Measurements from ENCODE around the gene THSD7A. TPM values are rescaled to one million over a fixed set of nuclear protein-coding genes. Genes with fewer than 3 reads are reported as not detected.

THSD7A gene
- total RNA-seq, 2 experiments from 2014 or later = not detected

DNA sequence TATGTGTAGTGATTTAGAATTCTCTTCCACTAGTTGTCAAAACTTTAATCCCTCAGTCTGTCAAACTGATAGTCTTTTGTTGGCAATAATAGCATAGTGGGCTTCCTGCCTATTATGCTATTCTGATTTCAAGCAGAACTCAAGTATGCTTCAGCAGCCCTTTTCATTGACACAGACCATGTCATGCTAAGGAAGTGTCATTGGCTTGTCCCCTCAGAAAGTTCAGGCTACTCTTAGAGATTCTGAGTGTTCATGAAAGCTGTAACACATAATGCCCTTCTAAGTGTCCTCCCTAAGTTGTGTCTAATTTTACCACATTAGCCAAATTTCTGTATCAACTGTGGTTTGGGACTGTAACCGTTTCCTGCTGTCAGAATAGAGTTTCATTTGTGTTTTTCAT lies 198.7 kb downstream of the THSD7A start:
- ChIA-PET POLR2A (no interaction called here), CTCF (no interaction called here)
- Mint-ChIP-seq H3K4me3 (no peak overlapping the region), H3K27ac (no peak overlapping the region), H3K9me3 (no peaks in the 10 kb centered on the region), H3K4me1 (ENCODE audit: low read depth) (no peaks in the 10 kb centered on the region), H3K27me3 (no peaks in the 10 kb centered on the region), H3K36me3 (ENCODE audit: low read depth) (no peaks in the 10 kb centered on the region)
- no peak for DNase-seq
- ATAC-seq = no peak
- intact Hi-C loops (cut with micrococcal nuclease) = no loop called here
- TF ChIP-seq, protein P1, sequence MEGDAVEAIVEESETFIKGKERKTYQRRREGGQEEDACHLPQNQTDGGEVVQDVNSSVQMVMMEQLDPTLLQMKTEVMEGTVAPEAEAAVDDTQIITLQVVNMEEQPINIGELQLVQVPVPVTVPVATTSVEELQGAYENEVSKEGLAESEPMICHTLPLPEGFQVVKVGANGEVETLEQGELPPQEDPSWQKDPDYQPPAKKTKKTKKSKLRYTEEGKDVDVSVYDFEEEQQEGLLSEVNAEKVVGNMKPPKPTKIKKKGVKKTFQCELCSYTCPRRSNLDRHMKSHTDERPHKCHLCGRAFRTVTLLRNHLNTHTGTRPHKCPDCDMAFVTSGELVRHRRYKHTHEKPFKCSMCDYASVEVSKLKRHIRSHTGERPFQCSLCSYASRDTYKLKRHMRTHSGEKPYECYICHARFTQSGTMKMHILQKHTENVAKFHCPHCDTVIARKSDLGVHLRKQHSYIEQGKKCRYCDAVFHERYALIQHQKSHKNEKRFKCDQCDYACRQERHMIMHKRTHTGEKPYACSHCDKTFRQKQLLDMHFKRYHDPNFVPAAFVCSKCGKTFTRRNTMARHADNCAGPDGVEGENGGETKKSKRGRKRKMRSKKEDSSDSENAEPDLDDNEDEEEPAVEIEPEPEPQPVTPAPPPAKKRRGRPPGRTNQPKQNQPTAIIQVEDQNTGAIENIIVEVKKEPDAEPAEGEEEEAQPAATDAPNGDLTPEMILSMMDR (IDR thresholded peaks at IDR 0.05) = no peak

DNA sequence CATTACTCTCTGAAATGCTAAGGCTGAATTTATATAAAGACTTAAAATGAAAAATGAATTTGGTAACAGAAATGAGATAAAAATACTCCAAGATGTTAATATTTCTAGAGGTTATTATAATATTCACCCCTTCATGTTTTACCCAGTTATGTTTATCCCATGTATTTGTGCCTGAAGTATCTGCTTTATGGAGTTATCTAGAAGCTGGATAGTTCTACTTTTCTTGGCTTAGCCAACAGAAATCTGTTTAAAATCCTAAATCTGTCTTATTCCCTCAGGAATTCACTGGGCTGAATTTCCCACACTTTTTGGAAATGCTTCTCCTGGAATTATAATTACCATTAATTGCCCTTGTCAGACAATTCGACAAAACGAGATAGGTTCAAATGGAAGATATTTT lies 201.6 kb downstream of the THSD7A start:
- ChIA-PET CTCF (no interaction called here), POLR2A (no interaction called here)
- Mint-ChIP-seq H3K4me1 (ENCODE audit: low read depth) (no peaks in the 10 kb centered on the region), H3K27me3 (no peaks in the 10 kb centered on the region), H3K4me3 (no peak overlapping the region), H3K9me3 (no peaks in the 10 kb centered on the region), H3K27ac (no peak overlapping the region), H3K36me3 (ENCODE audit: low read depth) (no peaks in the 10 kb centered on the region)
- TF ChIP-seq, protein P1 (IDR thresholded peaks at IDR 0.05) = no peak
- intact Hi-C loops (cut with micrococcal nuclease) = no loop called here
- ATAC-seq = no peak
- DNase-seq = no peak

DNA sequence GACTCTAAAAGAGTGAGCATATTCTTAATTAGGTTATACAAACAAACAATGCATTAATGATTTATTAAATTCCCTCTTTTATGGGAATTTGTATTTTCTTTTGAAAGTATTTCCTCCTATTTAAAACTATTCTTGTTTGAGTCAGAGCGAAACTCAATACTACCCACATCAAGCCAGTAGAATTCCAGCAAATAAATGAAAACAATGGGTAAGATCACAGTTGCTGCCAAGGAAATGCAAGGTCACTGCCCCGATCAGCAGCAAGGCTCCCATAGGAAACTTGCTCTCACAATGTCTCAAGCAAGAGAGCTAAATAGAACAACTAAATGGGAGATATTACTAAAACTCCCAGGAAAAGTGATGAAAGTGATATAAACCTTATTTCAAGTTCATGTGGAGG lies 206.3 kb downstream of the THSD7A start:
- CTCF ChIA-PET = no interaction called here
- intact Hi-C loops (cut with micrococcal nuclease) = no loop called here
- Mint-ChIP-seq H3K4me1 (ENCODE audit: low read depth) (no peaks in the 10 kb centered on the region), H3K4me3 (no peak overlapping the region), H3K36me3 (ENCODE audit: low read depth) (no peaks in the 10 kb centered on the region), H3K9me3 (no peaks in the 10 kb centered on the region), H3K27ac (no peak overlapping the region), H3K27me3 (no peaks in the 10 kb centered on the region)
- POLR2A ChIA-PET = no interaction called here
- ATAC-seq (no peak), DNase-seq (no peak)
- TF ChIP-seq, protein P1 (IDR thresholded peaks at IDR 0.05) = no peak

DNA sequence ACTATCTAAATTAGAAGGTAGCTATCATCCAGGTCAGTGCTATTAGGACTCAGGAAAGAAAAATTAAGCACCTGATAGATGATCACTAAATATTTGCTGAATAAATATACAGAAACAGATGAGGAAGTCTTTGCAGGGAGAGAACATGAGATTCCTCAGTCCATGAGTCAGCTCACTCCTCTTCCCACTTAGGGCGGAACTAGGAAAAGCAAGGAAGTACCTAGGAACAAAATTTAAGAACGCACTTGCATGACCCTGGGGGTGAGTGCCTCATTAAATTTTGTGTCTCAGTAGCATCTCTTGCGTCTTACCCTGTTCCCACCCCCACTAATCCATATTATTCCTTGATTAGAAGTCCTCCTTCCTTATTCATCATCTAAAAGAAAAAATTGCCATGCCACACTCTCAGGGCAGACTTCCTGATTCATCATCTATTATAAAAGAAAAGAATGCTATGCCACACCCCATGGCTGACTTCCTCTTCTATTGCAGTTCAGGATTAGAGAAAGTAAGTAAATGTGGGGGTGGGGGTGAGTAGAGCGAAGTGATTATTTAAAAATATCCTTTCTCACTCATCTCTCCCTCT lies 208.8 kb downstream of the THSD7A start:
- ChIA-PET CTCF (no interaction called here), POLR2A (no interaction called here)
- DNase-seq (no peak), ATAC-seq (no peak)
- Mint-ChIP-seq H3K4me1 (ENCODE audit: low read depth) (no peaks in the 10 kb centered on the region), H3K4me3 (no peak overlapping the region), H3K27me3 (no peaks in the 10 kb centered on the region), H3K27ac (no peak overlapping the region), H3K36me3 (ENCODE audit: low read depth) (no peaks in the 10 kb centered on the region), H3K9me3 (no peaks in the 10 kb centered on the region)
- intact Hi-C loops (cut with micrococcal nuclease) = no loop called here
- TF ChIP-seq, protein P1 (IDR thresholded peaks at IDR 0.05) = no peak

DNA sequence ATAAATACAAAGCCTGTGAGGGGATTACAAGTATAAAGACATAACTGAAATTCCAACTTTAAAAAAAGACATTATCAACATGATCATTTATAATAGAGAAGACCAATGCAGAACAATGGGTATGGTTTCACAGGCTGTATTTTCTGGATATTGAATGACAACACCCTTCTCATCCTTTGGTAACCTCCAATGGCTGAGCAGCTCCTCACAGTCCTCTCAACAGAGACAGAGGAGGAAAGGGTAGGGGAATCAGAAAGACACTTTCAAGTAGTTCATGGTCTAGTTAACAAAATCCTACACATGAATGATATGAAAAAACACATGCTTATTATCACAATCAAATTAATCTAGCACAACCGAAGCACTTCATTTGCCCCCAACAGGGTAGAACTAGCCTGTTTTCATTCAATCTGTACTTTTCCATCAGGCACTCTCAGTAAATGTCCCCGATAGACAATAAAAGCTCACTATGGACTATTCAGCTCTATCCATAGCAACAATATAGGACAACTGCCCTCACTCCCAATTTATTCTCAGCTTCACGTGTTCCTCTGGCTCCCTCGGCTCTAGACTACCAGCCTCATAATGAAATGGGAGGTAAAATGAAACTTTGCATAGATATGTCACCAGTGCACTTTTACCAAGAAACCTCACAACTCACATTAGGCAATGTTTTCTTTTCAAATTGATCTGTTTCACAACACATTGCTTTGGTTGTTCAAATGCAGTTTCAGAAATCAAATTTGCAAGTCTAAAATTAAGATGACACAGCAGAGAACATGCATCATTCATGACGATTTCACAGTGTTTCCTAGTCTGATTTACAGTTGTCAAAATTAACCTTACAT lies 211.4 kb downstream of the THSD7A start:
- ChIA-PET CTCF (no interaction called here), POLR2A (no interaction called here)
- ATAC-seq = no peak
- no peaks in the 10 kb centered on the region for H3K36me3 Mint-ChIP-seq (ENCODE audit: low read depth)
- no peaks in the 10 kb centered on the region for H3K9me3 Mint-ChIP-seq
- H3K4me1 Mint-ChIP-seq (ENCODE audit: low read depth) = no peaks in the 10 kb centered on the region
- H3K27me3 Mint-ChIP-seq = no peaks in the 10 kb centered on the region
- no peak overlapping the region for H3K4me3 Mint-ChIP-seq
- TF ChIP-seq, protein P1 (IDR thresholded peaks at IDR 0.05) = no peak
- no peak for DNase-seq
- H3K27ac Mint-ChIP-seq = no peak overlapping the region
- intact Hi-C loops (cut with micrococcal nuclease) = no loop called here

Measured in activated CD8-positive, alpha-beta T cell treated with anti-CD3 and anti-CD28 coated beads for 36 hours (primary cell).